Colonic mucosa (tissue), 4 donors: Measurements from ENCODE around the gene FCN2. TPM values are rescaled to one million over a fixed set of nuclear protein-coding genes. Genes with fewer than 3 reads are reported as not detected.

Source experiments
- DNase-seq: peaks from one replicate; pipeline ENCODE4 v3.0.0-alpha.2; 2020
- H3K27ac ChIP-seq: fragments of 200-600 bp; one replicate; pipeline ENCODE4 v1.8.0; 2021
- H3K27me3 ChIP-seq: fragments of 200-600 bp; one replicate; pipeline ENCODE4 v1.8.0; 2021
- H3K36me3 ChIP-seq: fragments of 200-600 bp; one replicate; pipeline ENCODE4 v1.8.0; 2021
- H3K4me1 ChIP-seq: fragments of 200-600 bp; one replicate; pipeline ENCODE4 v1.8.0; 2021; ENCODE audit warnings: mild to moderate bottlenecking
- H3K4me3 ChIP-seq: fragments of 200-600 bp; one replicate; pipeline ENCODE4 v1.8.0; 2021
- H3K9ac ChIP-seq, 2 donors: one replicate each; pipeline ENCODE4 v1.7.0; 2013; ENCODE audit warnings: control low read depth in 2 of 2, low read depth in 2 of 2, low read length in 2 of 2
- H3K9me3 ChIP-seq: fragments of 200-600 bp; one replicate; pipeline ENCODE4 v1.8.0; 2021
- intact Hi-C: fragments of 100-400 bp; cut with DNase I; formaldehyde crosslinking; loops from one replicate; pipeline ENCODE4 v1.14.1; 2022
- total RNA-seq, 2 donors: library from RNA; stranded (reverse); fragmentation: NEBNext Ultra II Directional in 1 of 2; extraction: Animal tissue kit (Norgen Biotek cat#: 25700) in 1 of 2; gene quantifications; one replicate each; pipeline ENCODE4 v1.2.1, GENCODE V29; 2021
- TF ChIP-seq, protein P1 (sequence below): fragments of 200-600 bp; IDR thresholded peaks from one replicate; pipeline ENCODE4 v1.8.0; 2022; ENCODE audit warnings: antibody characterized with exemption, mild to moderate bottlenecking
- donor health status: healthy.
- donor health status: DM: no; HTN: no; CAD: no.
- donor health status: DM: no; HTN: no; CAD: no.

FCN2 gene
- total RNA-seq, 2 donors from 2014 or later = not detected

DNA sequence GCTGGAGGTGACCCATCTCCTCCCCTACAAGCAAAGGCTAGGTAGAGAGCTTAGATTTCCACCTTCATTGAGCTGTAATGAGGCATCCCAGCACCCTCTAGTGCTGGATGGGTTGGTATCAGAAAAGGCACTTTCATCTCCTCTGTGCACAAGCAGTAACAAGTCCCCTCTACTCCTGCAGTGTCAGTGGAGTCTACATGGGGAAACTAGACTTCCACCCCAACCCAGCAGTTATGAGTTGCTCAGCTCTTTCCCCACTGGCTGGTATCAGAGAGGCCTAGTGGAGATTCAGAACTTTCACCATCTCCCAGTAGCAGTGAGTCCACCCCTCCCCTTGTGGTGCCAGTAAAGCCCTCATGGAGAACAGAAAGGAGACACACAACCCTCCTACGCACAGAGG is 19.2 kb downstream of the FCN2 start:
- no peak for DNase-seq
- Histone ChIP-seq H3K4me1 (no peaks in the 10 kb centered on the region), H3K27me3 (no peaks in the 10 kb centered on the region), H3K36me3 (no peaks in the 10 kb centered on the region), H3K9me3 (no peaks in the 10 kb centered on the region), H3K4me3 (no peak overlapping the region), H3K9ac (no peak overlapping the region), H3K27ac (no peak overlapping the region)
- TF ChIP-seq, protein P1, sequence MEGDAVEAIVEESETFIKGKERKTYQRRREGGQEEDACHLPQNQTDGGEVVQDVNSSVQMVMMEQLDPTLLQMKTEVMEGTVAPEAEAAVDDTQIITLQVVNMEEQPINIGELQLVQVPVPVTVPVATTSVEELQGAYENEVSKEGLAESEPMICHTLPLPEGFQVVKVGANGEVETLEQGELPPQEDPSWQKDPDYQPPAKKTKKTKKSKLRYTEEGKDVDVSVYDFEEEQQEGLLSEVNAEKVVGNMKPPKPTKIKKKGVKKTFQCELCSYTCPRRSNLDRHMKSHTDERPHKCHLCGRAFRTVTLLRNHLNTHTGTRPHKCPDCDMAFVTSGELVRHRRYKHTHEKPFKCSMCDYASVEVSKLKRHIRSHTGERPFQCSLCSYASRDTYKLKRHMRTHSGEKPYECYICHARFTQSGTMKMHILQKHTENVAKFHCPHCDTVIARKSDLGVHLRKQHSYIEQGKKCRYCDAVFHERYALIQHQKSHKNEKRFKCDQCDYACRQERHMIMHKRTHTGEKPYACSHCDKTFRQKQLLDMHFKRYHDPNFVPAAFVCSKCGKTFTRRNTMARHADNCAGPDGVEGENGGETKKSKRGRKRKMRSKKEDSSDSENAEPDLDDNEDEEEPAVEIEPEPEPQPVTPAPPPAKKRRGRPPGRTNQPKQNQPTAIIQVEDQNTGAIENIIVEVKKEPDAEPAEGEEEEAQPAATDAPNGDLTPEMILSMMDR = no peak
- intact Hi-C loops = no loop called here

GRCh38 chr9:134902936-134903335 is 22.3 kb downstream of the FCN2 start:
- TF ChIP-seq, protein P1 = no peak
- no peaks in the 10 kb centered on the region for H3K27me3 ChIP-seq
- H3K4me1 ChIP-seq = no peaks in the 10 kb centered on the region
- H3K27ac ChIP-seq = no peak overlapping the region
- no peak overlapping the region for H3K9ac ChIP-seq
- DNase-seq = no peak
- no peaks in the 10 kb centered on the region for H3K36me3 ChIP-seq
- intact Hi-C loops = no loop called here
- H3K4me3 ChIP-seq = no peak overlapping the region
- no peaks in the 10 kb centered on the region for H3K9me3 ChIP-seq

DNA sequence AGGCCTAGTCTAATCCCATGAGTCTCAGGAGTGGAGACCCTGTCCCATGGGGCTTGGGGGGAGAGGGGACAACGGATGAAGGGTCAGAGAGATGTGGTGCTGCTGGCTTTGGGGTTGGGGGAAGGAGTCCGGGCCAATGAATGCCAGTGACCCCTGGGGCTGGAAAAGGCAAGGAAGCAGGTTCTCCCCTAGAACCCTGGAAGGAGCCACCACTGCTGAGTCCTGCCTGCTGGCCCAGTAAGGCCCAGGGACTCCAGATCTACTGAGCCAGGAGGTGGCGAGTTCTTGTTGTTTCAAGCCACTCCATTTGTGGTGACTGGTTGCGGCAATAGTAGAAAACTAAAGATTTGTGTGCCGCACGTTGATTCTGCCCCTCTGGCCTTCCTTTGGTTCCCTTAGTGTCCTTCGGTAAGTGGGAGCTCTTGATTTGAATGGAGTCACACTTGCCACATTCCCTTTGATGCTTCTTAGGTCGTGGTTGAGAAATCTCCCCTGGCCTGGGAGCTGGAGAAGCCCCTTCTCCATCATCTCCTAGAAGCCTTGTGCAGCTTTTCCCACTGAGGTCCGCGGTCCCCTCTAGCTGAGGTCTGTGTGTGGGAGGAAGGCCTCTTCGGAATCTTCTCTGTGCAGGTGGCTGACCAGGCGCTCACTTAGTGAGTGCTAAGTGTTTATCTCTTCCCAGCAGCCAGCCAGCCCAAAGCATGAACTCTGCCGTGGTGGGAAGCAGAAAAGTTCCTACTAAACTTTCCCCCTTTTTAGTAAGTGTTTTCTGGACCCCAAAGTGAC is 28.1 kb downstream of the FCN2 start:
- Histone ChIP-seq H3K27me3 (no peaks in the 10 kb centered on the region), H3K9me3 (no peaks in the 10 kb centered on the region)
- intact Hi-C loops = no loop called here

DNA sequence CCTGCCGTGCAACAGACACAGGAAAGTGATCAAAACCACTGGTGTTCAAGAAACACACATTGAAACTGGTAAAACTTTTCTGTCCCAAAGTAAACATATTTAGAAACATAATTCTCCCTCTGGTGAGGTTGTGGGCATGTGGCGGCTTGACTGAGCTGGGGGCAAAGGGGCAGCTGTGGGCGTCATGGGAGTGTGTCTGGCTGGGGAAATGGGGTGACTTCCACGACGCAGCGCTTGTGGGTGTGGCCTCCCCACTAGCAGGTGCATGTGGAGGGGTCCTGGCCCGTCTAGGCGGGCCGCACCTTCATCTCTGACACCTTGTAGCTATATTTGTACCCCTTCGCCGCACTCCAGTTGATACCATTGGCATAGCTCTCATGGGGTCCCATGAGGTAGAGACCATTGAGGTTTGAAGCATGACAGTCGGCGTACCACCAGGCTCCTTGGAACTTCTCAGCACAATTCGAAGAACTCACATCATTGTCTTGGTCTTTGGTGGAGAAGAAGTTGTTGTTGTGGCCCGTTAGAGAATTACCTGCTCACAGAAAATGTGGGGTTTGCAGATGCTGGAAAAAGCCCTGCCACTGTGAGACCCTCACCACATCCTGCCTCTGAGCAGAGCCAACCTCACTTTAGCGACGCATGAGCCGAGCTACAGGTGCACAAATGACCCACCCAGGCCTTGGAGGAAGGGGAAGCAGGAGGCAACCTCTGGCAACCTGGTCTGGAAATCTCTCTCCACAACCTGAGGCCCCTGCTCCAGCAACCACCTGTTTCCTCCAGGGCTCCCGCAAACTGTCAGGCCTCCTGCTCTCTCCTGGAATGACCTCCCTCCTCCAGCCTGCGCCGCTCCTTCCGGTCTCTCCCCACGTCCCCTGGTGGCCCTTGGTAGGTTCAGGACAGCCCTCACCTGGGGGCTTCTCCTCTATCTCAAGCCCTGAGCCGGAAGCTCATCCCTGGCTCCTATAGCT is 29.2 kb downstream of the FCN2 start:
- H3K9ac ChIP-seq = no peak overlapping the region
- H3K4me3 ChIP-seq = no peak overlapping the region
- no peaks in the 10 kb centered on the region for H3K9me3 ChIP-seq
- no peaks in the 10 kb centered on the region for H3K4me1 ChIP-seq
- no peaks in the 10 kb centered on the region for H3K27me3 ChIP-seq
- intact Hi-C loops = no loop called here
- H3K36me3 ChIP-seq = no peaks in the 10 kb centered on the region
- no peak overlapping the region for H3K27ac ChIP-seq
- TF ChIP-seq, protein P1 = no peak
- DNase-seq = peak; percentile 6

More for the DNA sequence above, 28.1 kb downstream of the FCN2 start:
- no peaks in the 10 kb centered on the region for H3K36me3 ChIP-seq
- TF ChIP-seq, protein P1 = no peak
- peak; percentile 9 for DNase-seq
- no peak overlapping the region for H3K9ac ChIP-seq
- no peak overlapping the region for H3K4me3 ChIP-seq
- H3K4me1 ChIP-seq = no peaks in the 10 kb centered on the region
- H3K27ac ChIP-seq = no peak overlapping the region

GRCh38 chr9:134912126-134912840 is 31.7 kb downstream of the FCN2 start:
- no peaks in the 10 kb centered on the region for H3K4me1 ChIP-seq
- no peaks in the 10 kb centered on the region for H3K27me3 ChIP-seq
- H3K9me3 ChIP-seq = no peaks in the 10 kb centered on the region
- H3K4me3 ChIP-seq = no peak overlapping the region
- H3K9ac ChIP-seq = no peak overlapping the region
- intact Hi-C loops = no loop called here
- no peaks in the 10 kb centered on the region for H3K36me3 ChIP-seq
- DNase-seq = peak; percentile 8
- TF ChIP-seq, protein P1 = no peak
- no peak overlapping the region for H3K27ac ChIP-seq
